Measurements from ENCODE around the gene PALS1.

- TF ChIP-seq CTCF (IDR thresholded peaks at IDR 0.05), result no peak
- TF ChIP-seq POLR2A (IDR thresholded peaks at IDR 0.05), result no peak
- TF ChIP-seq POLR2AphosphoS5 (IDR thresholded peaks at IDR 0.05; ENCODE audit: insufficient read depth in 1 of 2, low read depth in 1 of 2), result no peak
These were observed 10.5 kb downstream of the PALS1 start for GRCh38 chr14:67251573-67252226.

Data from vagina (tissue), 2 donors.